Glutamatergic neuron (in vitro differentiated cells): ENCODE measurements around the gene IGLL5. TPM values are rescaled to one million over a fixed set of nuclear protein-coding genes. Genes with fewer than 3 reads are reported as not detected.

Experiments used
- DNase-seq: peaks from one replicate; pipeline ENCODE4 v3.0.0; 2022
- H3K27ac Mint-ChIP-seq: one replicate; pipeline ENCODE4 v1.8.0; 2020; ENCODE audit warnings: mild to moderate bottlenecking, mixed read lengths, inconsistent platforms; ENCODE audit not compliant: unreplicated experiment
- H3K27me3 Mint-ChIP-seq: one replicate; pipeline ENCODE4 v1.8.0; 2020; ENCODE audit warnings: mild to moderate bottlenecking, moderate library complexity, mixed read lengths, inconsistent platforms; ENCODE audit not compliant: unreplicated experiment
- H3K36me3 Mint-ChIP-seq: one replicate; pipeline ENCODE4 v1.8.0; 2020; ENCODE audit warnings: mild to moderate bottlenecking, mixed read lengths, inconsistent platforms; ENCODE audit not compliant: unreplicated experiment
- H3K4me1 Mint-ChIP-seq: one replicate; pipeline ENCODE4 v1.8.0; 2020; ENCODE audit warnings: mild to moderate bottlenecking, low read depth, mixed read lengths, inconsistent platforms; ENCODE audit not compliant: unreplicated experiment
- H3K4me3 Mint-ChIP-seq: one replicate; pipeline ENCODE4 v1.8.0; 2020; ENCODE audit warnings: mild to moderate bottlenecking, mixed read lengths, inconsistent platforms; ENCODE audit not compliant: unreplicated experiment
- H3K9me3 Mint-ChIP-seq: one replicate; pipeline ENCODE4 v1.8.0; 2020; ENCODE audit warnings: mild to moderate bottlenecking, moderate library complexity, mixed read lengths, inconsistent platforms; ENCODE audit not compliant: unreplicated experiment
- CTCF ChIP-seq: fragments of 200-600 bp; sonication (generic); IDR thresholded peaks from one replicate; pipeline ENCODE4 v1.5.0; 2021; ENCODE audit not compliant: partially characterized antibody, unreplicated experiment
- total RNA-seq: library from RNA; stranded (reverse); fragmentation: NEBNext Ultra II Directional; extraction: Animal tissue kit (Norgen Biotek cat#: 25700); gene quantifications from one replicate; pipeline ENCODE4 v1.2.1, GENCODE V29; 2021; ENCODE audit not compliant: unreplicated experiment

IGLL5 gene
- total RNA-seq, 1 donor from 2014 or later: not detected

- no peak for DNase-seq
- Mint-ChIP-seq H3K4me1 (no peaks in the 10 kb centered on the region), H3K9me3 (peaks cover 2% of the 10 kb centered on the region), H3K4me3 (no peak overlapping the region), H3K27ac (no peak overlapping the region), H3K27me3 (peaks cover 2% of the 10 kb centered on the region), H3K36me3 (no peaks in the 10 kb centered on the region)
- TF ChIP-seq CTCF: no peak
Measured at GRCh38 chr22:22841598-22841997, 46.0 kb upstream of the IGLL5 start.

- Mint-ChIP-seq H3K36me3 (no peaks in the 10 kb centered on the region), H3K9me3 (peaks cover 2% of the 10 kb centered on the region), H3K4me3 (no peak overlapping the region), H3K27ac (no peak overlapping the region), H3K4me1 (no peaks in the 10 kb centered on the region), H3K27me3 (peaks cover 2% of the 10 kb centered on the region)
- no peak for TF ChIP-seq CTCF
- DNase-seq: no peak
Measured at GRCh38 chr22:22842085-22842484, 45.5 kb upstream of the IGLL5 start.

GRCh38 chr22:22843848-22844247 is 43.8 kb upstream of the IGLL5 start:
- Mint-ChIP-seq H3K36me3 (no peaks in the 10 kb centered on the region), H3K27ac (no peak overlapping the region), H3K4me3 (no peak overlapping the region), H3K27me3 (peaks cover 2% of the 10 kb centered on the region), H3K9me3 (peaks cover 2% of the 10 kb centered on the region), H3K4me1 (no peaks in the 10 kb centered on the region)
- no peak for DNase-seq
- no peak for TF ChIP-seq CTCF

- Mint-ChIP-seq H3K36me3 (no peaks in the 10 kb centered on the region), H3K4me3 (no peak overlapping the region), H3K27ac (no peak overlapping the region), H3K9me3 (peaks cover 6% of the 10 kb centered on the region), H3K27me3 (peaks cover 3% of the 10 kb centered on the region), H3K4me1 (peaks cover 3% of the 10 kb centered on the region)
- TF ChIP-seq CTCF: no peak
- DNase-seq: no peak
Measured at GRCh38 chr22:22847241-22847640, 40.4 kb upstream of the IGLL5 start.

GRCh38 chr22:22848364-22848866 is 39.2 kb upstream of the IGLL5 start:
- peak; percentile 71 for DNase-seq
- H3K36me3 Mint-ChIP-seq: no peaks in the 10 kb centered on the region
- H3K4me3 Mint-ChIP-seq: no peak overlapping the region
- peak; percentile 92 for TF ChIP-seq CTCF
- H3K27me3 Mint-ChIP-seq: peaks cover 3% of the 10 kb centered on the region
- H3K27ac Mint-ChIP-seq: no peak overlapping the region
- H3K4me1 Mint-ChIP-seq: peaks cover 3% of the 10 kb centered on the region
- H3K9me3 Mint-ChIP-seq: peaks cover 4% of the 10 kb centered on the region
